CD4-positive, alpha-beta memory T cell (primary cell): Measurements from ENCODE around the gene ROGDI. TPM values are rescaled to one million over a fixed set of nuclear protein-coding genes. Genes with fewer than 3 reads are reported as not detected.
A peak's percentile ranks its signal among the peaks of the same experiment; 100 is the strongest.

Experiments used
- CTCF ChIA-PET: fragments of 350-600 bp; sonication (Branson Sonifier 250); formaldehyde crosslinking; loops from one replicate; lab custom pipeline; 2021; ENCODE audit warnings: inconsistent platforms; ENCODE audit not compliant: partially characterized antibody; lab: Charles Lee
- POLR2A ChIA-PET: fragments of 350-600 bp; sonication (Branson Sonifier 250); formaldehyde crosslinking; loops from one replicate; lab custom pipeline; 2021; ENCODE audit not compliant: partially characterized antibody; lab: Charles Lee
- DNase-seq, 5 donors: peaks; one replicate each; pipeline versions ENCODE4 v3.0.0 to v3.0.0-alpha.2; 2020 to 2022; ENCODE audit warnings: mixed read lengths in 1 of 5
- H3K27ac ChIP-seq: one replicate; pipeline ENCODE4 v1.7.0; 2013; ENCODE audit warnings: low read depth, low read length
- H3K27me3 ChIP-seq: 2 replicates; pipeline ENCODE4 v1.7.0; 2013; ENCODE audit warnings: mild to moderate bottlenecking, low read length, moderate library complexity; ENCODE audit not compliant: insufficient read depth
- H3K36me3 ChIP-seq: 2 replicates; pipeline ENCODE4 v1.7.0; 2013; ENCODE audit warnings: mild to moderate bottlenecking, low read length, moderate library complexity; ENCODE audit not compliant: insufficient read depth
- H3K4me1 ChIP-seq: 2 replicates; pipeline ENCODE4 v1.7.0; 2013; ENCODE audit warnings: mild to moderate bottlenecking, low read length, moderate library complexity; ENCODE audit not compliant: insufficient read depth
- H3K4me3 ChIP-seq, 2 donors: one replicate each; pipeline ENCODE4 v1.7.0; 2013; ENCODE audit warnings: low read length in 2 of 2, mild to moderate bottlenecking in 1 of 2
- H3K9me3 ChIP-seq, 2 donors: one replicate each; pipeline ENCODE4 v1.7.0; 2013; ENCODE audit warnings: low read length in 2 of 2, control low read depth in 1 of 2; ENCODE audit not compliant: control insufficient read depth in 1 of 2
- H3K27ac Mint-ChIP-seq, 7 donors: one replicate each; pipeline ENCODE4 v1.8.0; 2020 to 2021; ENCODE audit warnings: mixed read lengths in 7 of 7, mild to moderate bottlenecking in 6 of 7, inconsistent platforms in 3 of 7, moderate library complexity in 3 of 7
- H3K27me3 Mint-ChIP-seq, 2 donors: one replicate each; pipeline ENCODE4 v1.8.0; 2020 to 2021; ENCODE audit warnings: mixed read lengths in 2 of 2
- H3K36me3 Mint-ChIP-seq, 2 donors: one replicate each; pipeline ENCODE4 v1.8.0; 2020 to 2021; ENCODE audit warnings: mixed read lengths in 2 of 2, inconsistent platforms in 1 of 2, mild to moderate bottlenecking in 1 of 2
- H3K4me1 Mint-ChIP-seq, 4 donors: one replicate each; pipeline ENCODE4 v1.8.0; 2020 to 2021; ENCODE audit warnings: mixed read lengths in 4 of 4, mild to moderate bottlenecking in 1 of 4
- H3K4me3 Mint-ChIP-seq, 8 donors: one replicate each; pipeline ENCODE4 v1.8.0; 2020 to 2021; ENCODE audit warnings: mixed read lengths in 8 of 8, mild to moderate bottlenecking in 7 of 8, moderate library complexity in 6 of 8, inconsistent platforms in 3 of 8
- H3K9me3 Mint-ChIP-seq, 8 donors: one replicate each; pipeline ENCODE4 v1.8.0; 2020 to 2021; ENCODE audit warnings: mixed read lengths in 8 of 8, mild to moderate bottlenecking in 5 of 8, inconsistent platforms in 3 of 8, moderate library complexity in 1 of 8
- intact Hi-C: fragments of 100-400 bp; cut with micrococcal nuclease; formaldehyde crosslinking; loops from one replicate; pipeline ENCODE4 v1.15.1; 2023
- polyA plus RNA-seq, 2 donors: library from polyadenylated mRNA; unstranded; fragments of 300-500 nt; fragmentation: Illumina TruSeq; gene quantifications; one replicate each; pipeline ENCODE4 v1.2.3, GENCODE V29; 2021
- total RNA-seq, 2 experiments: library from RNA; stranded (reverse); gene quantifications; one replicate each; pipeline ENCODE4 v1.2.3, GENCODE V29; 2021

ROGDI gene
- total and polyA plus RNA-seq, 4 experiments from 2014 or later: 8.6 to 19.1 (median 9.8) TPM

GRCh38 chr16:4830408-4830807 lies 28.0 kb upstream of the ROGDI start:
- H3K9me3 Mint-ChIP-seq: no peaks in the 10 kb centered on the region
- Histone ChIP-seq H3K36me3 (peaks cover 66% of the 10 kb centered on the region), H3K9me3 (no peaks in the 10 kb centered on the region), H3K27ac (no peak overlapping the region), H3K4me3 (no peak overlapping the region), H3K27me3 (no peaks in the 10 kb centered on the region), H3K4me1 (peaks cover 11% of the 10 kb centered on the region)
- no peak for DNase-seq
- intact Hi-C loops: no loop called here
- ChIA-PET POLR2A (no interaction called here), CTCF (interaction anchor here (0.6 kb wide), 1 partner anchor 58 kb away, joined by 3 read pairs; no protein-coding TSS in a partner anchor)
- H3K36me3 Mint-ChIP-seq: peaks cover 38 to 69% of the 10 kb centered on the region in 2 donors
- peak overlapping the region in 1 of 7 donors; percentile 68 for H3K27ac Mint-ChIP-seq
- H3K27me3 Mint-ChIP-seq: no peaks in the 10 kb centered on the region
- peaks cover 1 to 21% (median 5%) of the 10 kb centered on the region in 4 donors for H3K4me1 Mint-ChIP-seq
- no peak overlapping the region for H3K4me3 Mint-ChIP-seq

GRCh38 chr16:4828567-4829321 lies 26.3 kb upstream of the ROGDI start:
- Histone ChIP-seq H3K27me3 (no peaks in the 10 kb centered on the region), H3K4me3 (no peak overlapping the region), H3K27ac (no peak overlapping the region), H3K9me3 (no peaks in the 10 kb centered on the region), H3K36me3 (peaks cover 75% of the 10 kb centered on the region), H3K4me1 (peaks cover 8% of the 10 kb centered on the region)
- H3K36me3 Mint-ChIP-seq: peaks cover 49 to 77% of the 10 kb centered on the region in 2 donors
- DNase-seq: no peak
- peaks cover 1 to 12% (median 7%) of the 10 kb centered on the region in 4 donors for H3K4me1 Mint-ChIP-seq
- no peaks in the 10 kb centered on the region for H3K9me3 Mint-ChIP-seq
- no peak overlapping the region for H3K4me3 Mint-ChIP-seq
- POLR2A ChIA-PET: interaction anchor here (0.9 kb wide), 1 partner anchor 10 kb away, joined by 3 read pairs; no protein-coding TSS in a partner anchor
- H3K27me3 Mint-ChIP-seq: no peaks in the 10 kb centered on the region
- peak overlapping the region in 2 of 7 donors; percentile 8 to 84 for H3K27ac Mint-ChIP-seq
- intact Hi-C loops: no loop called here
- CTCF ChIA-PET: no interaction called here

GRCh38 chr16:4826980-4827379 lies 24.5 kb upstream of the ROGDI start:
- no peaks in the 10 kb centered on the region for H3K27me3 ChIP-seq
- H3K27ac ChIP-seq: no peak overlapping the region
- Mint-ChIP-seq H3K36me3 (peaks cover 46 to 76% of the 10 kb centered on the region in 2 donors), H3K27me3 (no peaks in the 10 kb centered on the region), H3K27ac (peak overlapping the region in 2 of 7 donors; percentile 13 to 36), H3K4me1 (peaks cover 0 to 10% (median 0%) of the 10 kb centered on the region in 4 donors), H3K4me3 (no peak overlapping the region), H3K9me3 (no peaks in the 10 kb centered on the region)
- H3K36me3 ChIP-seq: peaks cover 76% of the 10 kb centered on the region
- no peaks in the 10 kb centered on the region for H3K9me3 ChIP-seq
- DNase-seq: no peak
- CTCF ChIA-PET: no interaction called here
- no peaks in the 10 kb centered on the region for H3K4me1 ChIP-seq
- POLR2A ChIA-PET: interaction anchor here (1.3 kb wide), 1 partner anchor 25 kb away, joined by 3 read pairs; the partner anchor contains the start of gene ROGDI
- H3K4me3 ChIP-seq: no peak overlapping the region
- intact Hi-C loops: no loop called here

- peaks cover 44 to 77% of the 10 kb centered on the region in 2 donors for H3K36me3 Mint-ChIP-seq
- Histone ChIP-seq H3K27me3 (no peaks in the 10 kb centered on the region), H3K36me3 (peaks cover 76% of the 10 kb centered on the region), H3K27ac (no peak overlapping the region), H3K9me3 (no peaks in the 10 kb centered on the region), H3K4me1 (no peaks in the 10 kb centered on the region), H3K4me3 (no peak overlapping the region)
- intact Hi-C loops: no loop called here
- no peaks in the 10 kb centered on the region for H3K27me3 Mint-ChIP-seq
- no peak overlapping the region for H3K4me3 Mint-ChIP-seq
- no peaks in the 10 kb centered on the region for H3K9me3 Mint-ChIP-seq
- ChIA-PET POLR2A (interaction anchor here (1.3 kb wide), 1 partner anchor 24 kb away, joined by 3 read pairs; the partner anchor contains the start of gene ROGDI), CTCF (no interaction called here)
- DNase-seq: no peak
- peak overlapping the region in 1 of 7 donors; percentile 47 for H3K27ac Mint-ChIP-seq
- peaks cover 0 to 10% (median 0%) of the 10 kb centered on the region in 4 donors for H3K4me1 Mint-ChIP-seq
Measured at GRCh38 chr16:4826526-4826925, 24.1 kb upstream of the ROGDI start.

- Mint-ChIP-seq H3K36me3 (peaks cover 43 to 74% of the 10 kb centered on the region in 2 donors), H3K27me3 (no peaks in the 10 kb centered on the region), H3K9me3 (no peaks in the 10 kb centered on the region), H3K4me3 (no peak overlapping the region), H3K27ac (peak overlapping the region in 1 of 7 donors; percentile 38), H3K4me1 (peaks cover 0 to 4% (median 0%) of the 10 kb centered on the region in 4 donors)
- no peaks in the 10 kb centered on the region for H3K9me3 ChIP-seq
- no peak for DNase-seq
- peaks cover 73% of the 10 kb centered on the region for H3K36me3 ChIP-seq
- H3K4me3 ChIP-seq: no peak overlapping the region
- no peak overlapping the region for H3K27ac ChIP-seq
- no peaks in the 10 kb centered on the region for H3K27me3 ChIP-seq
- intact Hi-C loops: no loop called here
- no peaks in the 10 kb centered on the region for H3K4me1 ChIP-seq
- ChIA-PET CTCF (no interaction called here), POLR2A (interaction anchor here (1.4 kb wide), 1 partner anchor 23 kb away, joined by 5 read pairs; the partner anchor contains the start of gene ROGDI)
Measured at GRCh38 chr16:4825196-4825595, 22.8 kb upstream of the ROGDI start.

GRCh38 chr16:4820652-4821051 lies 18.2 kb upstream of the ROGDI start:
- intact Hi-C loops: no loop called here
- peaks cover 0 to 3% (median 0%) of the 10 kb centered on the region in 8 donors for H3K9me3 Mint-ChIP-seq
- peak overlapping the region in 2 of 7 donors; percentile 17 to 73 for H3K27ac Mint-ChIP-seq
- peaks cover 51 to 73% of the 10 kb centered on the region in 2 donors for H3K36me3 Mint-ChIP-seq
- Histone ChIP-seq H3K4me3 (no peak overlapping the region), H3K27ac (no peak overlapping the region), H3K9me3 (no peaks in the 10 kb centered on the region), H3K36me3 (peaks cover 66% of the 10 kb centered on the region), H3K27me3 (no peaks in the 10 kb centered on the region), H3K4me1 (no peaks in the 10 kb centered on the region)
- no peak overlapping the region for H3K4me3 Mint-ChIP-seq
- ChIA-PET CTCF (no interaction called here), POLR2A (no interaction called here)
- H3K4me1 Mint-ChIP-seq: peaks cover 0 to 4% (median 0%) of the 10 kb centered on the region in 4 donors
- H3K27me3 Mint-ChIP-seq: no peaks in the 10 kb centered on the region
- no peak for DNase-seq

- no peak for DNase-seq
- Mint-ChIP-seq H3K4me1 (no peaks in the 10 kb centered on the region), H3K36me3 (peaks cover 32 to 72% of the 10 kb centered on the region in 2 donors), H3K27me3 (no peaks in the 10 kb centered on the region), H3K9me3 (peaks cover 0 to 3% (median 0%) of the 10 kb centered on the region in 8 donors), H3K4me3 (no peak overlapping the region), H3K27ac (no peak overlapping the region)
- Histone ChIP-seq H3K9me3 (no peaks in the 10 kb centered on the region), H3K4me3 (no peak overlapping the region), H3K27me3 (no peaks in the 10 kb centered on the region), H3K36me3 (peaks cover 48% of the 10 kb centered on the region), H3K27ac (no peak overlapping the region), H3K4me1 (no peaks in the 10 kb centered on the region)
- POLR2A ChIA-PET: interaction anchor here (0.7 to 2.0 kb wide), 2 partner anchors 12 to 46 kb away, joined by 3 to 5 read pairs; partner anchors contain the start of gene ROGDI
- intact Hi-C loops: no loop called here
- CTCF ChIA-PET: interaction anchor here (1.1 kb wide), 1 partner anchor 81 kb away, joined by 3 read pairs; the partner anchor contains the start of genes ANKS3 and DNAAF8
Measured at GRCh38 chr16:4814542-4815173, 12.2 kb upstream of the ROGDI start.
